SKM-1 (cell line): ENCODE measurements around the gene CSF1.
"Not testable (repeated sequence)": the region's sequence is repeated elsewhere in the genome, so short reads cannot be mapped to it uniquely, and the experiment has no call there.

Experiments used
- DNase-seq: peaks from one replicate; lab custom pipeline; 2025; ENCODE audit not compliant: unreplicated experiment; lab: John Stamatoyannopoulos, UW

The CSF1 gene

DNA sequence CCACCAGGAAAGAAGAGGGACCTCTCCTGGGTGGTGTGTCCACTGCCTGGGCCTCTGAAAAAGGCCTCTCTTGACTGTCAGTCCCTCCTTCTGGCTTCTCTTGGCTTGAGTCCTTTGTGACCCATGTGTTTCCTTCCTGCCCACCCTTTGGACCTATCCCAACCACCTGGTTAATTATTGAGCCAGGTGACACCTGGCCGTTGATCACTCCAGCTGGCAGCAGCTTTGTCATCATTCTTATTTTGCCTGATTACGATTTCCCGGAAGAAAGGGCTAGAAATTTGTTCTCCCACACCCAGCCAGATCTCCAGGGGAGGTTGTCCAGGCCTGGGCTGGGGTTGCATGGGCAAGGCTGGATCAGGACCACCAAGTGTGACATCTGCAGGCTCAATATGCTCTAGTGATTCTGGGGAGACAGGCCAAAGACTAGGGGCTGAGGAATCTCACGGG, 24.8 kb downstream of the CSF1 start:
- DNase-seq, result no peak

DNA sequence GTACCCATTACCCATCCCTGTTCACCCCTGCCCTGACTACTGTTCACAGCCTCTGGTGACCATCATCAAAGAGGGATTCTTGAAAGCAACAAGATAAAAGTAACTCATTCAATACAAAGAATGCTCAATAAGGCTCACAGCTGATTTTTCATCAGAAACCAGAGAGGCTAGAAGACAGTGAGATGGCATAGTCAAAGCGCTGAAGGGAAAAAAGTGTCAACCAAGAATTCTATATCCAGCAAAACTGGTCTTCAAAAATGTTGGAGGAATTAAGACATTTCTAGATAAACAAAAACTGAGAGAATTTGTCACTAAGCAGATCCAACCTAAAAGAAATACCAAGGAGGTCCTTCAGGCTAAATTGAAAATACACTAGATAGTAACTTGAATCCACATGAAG, 27.1 kb downstream of the CSF1 start:
- no peak for DNase-seq

DNA sequence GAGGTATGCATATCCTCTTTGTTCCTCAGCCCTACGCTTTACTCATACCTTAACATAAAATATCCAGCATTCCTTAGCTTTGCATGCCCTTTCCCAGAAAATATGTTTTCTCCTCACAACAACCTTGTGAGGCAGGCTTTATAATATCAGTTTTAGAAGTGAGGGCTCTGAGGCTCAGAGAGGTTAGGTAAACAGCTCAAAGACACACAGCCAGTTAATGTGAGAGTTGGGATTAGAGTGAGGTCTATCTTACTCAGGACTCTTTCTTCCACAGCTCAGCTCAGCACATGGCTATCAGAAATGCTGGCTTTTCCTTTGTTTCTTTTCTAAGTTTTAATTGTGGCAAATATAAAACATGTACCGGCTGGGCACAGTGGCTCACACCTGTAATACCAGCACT, 27.9 kb downstream of the CSF1 start:
- no peak for DNase-seq

DNA sequence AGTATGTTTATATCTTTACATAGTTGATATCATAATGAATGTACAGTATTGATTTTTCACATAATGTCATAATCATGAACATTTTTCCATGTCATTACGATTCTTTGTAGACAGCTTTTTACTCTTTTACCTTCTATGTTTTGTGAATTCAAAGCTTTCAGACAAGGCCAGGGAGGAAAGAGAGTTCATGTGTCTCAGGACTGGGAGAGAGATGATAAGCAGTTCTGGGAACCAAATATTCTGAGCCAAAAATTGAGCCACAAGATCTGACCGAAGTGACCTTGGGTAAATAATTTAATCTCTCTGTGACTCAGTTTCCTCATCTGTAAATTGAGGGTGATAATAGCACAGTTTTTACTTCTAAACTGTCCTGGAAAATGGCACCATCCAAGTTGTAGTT, 31.8 kb downstream of the CSF1 start:
- no peak for DNase-seq

DNA sequence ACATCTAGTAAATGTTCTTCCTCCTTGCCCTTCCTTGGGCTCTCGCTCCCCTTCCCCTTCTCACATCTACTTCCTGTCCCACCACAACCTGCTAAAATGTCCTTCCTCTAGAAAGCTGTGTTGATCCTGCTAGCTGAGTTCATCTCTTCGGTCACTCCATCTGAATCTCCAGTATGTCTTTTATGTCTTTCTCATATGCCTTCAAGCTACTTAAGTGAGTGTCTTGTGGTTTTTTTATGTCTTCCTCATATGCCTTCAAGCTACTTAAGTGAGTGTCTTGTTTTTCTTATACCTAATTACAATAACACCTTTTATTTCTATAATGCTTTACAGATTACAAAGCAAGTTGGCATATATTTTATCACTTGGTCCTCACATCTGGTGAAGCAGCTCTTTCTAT, 33.9 kb downstream of the CSF1 start:
- no peak for DNase-seq

DNA sequence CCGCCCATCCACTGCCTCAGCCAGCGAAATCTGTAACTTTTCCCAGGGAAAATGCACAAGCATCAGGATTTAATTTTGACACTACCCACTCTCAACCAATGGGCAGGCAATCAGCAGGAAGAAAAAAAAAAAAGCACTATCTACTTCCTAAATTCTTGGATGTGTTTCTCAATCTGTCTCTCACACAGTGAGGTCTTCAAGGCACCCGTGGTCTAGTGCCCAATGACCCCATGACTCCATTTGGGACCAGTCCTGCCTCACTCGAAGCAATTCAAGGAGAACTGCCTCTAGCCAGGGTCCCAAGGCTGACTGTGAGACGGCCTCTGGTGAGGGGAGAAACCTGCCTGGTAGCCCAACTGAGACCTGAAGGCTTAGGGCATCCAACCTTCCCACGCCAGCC, 35.9 kb downstream of the CSF1 start:
- DNase-seq, result no peak

DNA sequence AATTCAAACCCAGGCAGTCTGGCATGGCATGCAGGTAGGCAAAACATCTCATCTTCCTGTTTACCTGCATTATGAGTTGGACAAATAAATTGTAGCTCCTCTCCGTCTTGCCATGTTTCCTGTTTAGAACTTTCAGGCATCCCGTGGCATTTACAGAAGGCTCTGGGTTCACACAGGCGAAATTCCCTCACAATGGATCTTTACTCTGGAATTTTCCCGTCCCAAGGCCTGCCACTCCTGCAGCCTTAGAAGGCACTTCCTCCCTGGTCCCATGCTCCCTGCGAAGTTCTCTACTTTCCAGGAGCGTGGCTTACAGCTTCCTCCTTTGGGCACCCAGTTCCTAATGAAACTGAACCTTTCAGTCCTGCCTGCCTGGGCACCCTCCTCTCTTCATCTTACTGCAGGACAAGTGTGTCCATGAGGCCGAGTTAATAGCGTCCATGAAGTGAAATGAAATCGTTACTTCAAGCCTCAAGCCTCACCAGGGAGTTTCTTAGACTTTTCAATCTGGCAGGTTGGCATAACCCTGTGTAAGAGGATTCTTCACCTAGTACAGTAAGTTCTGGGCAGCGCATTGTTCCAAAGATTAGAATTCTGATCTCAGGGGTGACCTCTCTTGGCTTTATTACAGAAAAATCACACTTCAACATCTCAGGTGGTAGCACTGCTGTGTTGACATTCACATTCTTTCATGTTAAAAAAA, 37.1 kb downstream of the CSF1 start:
- no peak for DNase-seq

DNA sequence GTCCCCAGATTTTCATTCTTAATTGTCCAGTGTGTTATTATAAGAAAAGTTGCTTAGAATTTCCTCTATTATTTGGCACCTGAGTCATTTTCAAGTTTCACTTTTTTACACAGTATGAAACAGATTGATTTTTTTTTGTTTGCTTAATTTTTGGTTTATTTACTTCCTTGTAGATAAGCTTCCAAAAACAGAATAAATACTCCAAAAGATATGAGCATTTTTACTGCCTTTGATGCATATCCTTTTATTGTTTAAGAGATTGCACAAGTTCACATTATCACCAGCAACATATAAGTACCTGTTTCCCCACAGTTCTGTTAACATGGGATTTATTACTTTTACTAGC, 37.6 kb downstream of the CSF1 start:
- DNase-seq, result no peak

DNA sequence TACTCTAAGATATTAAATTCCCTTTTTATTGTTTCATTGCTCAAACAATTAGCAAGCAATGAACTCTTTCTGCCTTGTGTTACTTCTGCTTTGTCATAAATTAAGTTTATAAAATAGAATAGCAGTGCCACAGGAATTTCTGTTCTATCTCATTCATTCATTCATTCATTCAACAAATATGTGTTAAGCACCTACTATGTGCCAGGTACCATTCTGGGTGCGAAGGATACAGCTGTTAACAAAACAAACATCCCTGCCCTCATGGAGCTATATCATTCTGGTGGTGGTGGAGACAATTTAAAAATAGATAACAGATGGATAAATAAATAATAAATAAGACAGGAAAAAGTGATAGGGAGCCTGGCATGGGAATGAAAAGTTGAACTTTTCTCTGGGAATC, 39.4 kb downstream of the CSF1 start:
- DNase-seq, result no peak

DNA sequence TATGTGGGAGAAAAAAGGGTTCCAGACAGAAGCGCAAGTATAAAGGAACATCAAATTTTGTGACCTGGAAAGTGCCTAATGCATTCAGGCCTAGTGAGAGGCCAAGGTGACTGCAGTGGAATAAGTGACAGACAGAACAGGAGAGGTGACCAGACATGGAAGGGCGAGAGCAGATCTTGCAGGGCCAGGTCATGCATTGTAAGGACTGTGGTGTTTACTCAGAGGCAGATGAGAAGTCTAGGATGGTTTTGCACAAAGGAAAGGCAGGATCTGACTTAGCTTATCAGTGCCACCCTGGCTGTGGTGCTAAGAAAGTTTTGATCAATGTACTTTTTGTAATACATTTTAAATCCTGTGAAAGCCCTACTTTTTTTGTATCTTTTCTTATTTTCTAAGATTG, 39.9 kb downstream of the CSF1 start:
- no peak for DNase-seq

DNA sequence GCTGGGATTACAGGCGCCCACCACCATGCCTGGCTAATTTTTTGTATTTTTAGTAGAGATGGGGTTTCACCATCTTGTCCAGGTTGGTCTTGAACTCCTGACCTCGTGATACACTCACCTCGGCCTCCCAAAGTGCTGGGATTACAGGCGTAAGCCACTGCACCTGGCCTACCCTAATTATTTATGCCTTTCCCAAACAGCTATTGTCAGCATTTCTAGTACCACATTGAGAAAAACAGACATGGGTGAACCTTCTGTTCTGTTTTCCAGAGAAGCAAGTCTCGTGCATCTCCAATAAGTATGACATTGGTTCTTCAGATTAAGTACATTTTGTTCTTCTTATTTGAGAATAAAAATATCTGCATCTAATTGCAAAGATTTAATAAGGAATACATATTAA, 40.9 kb downstream of the CSF1 start:
- not testable (repeated sequence) for DNase-seq

DNA sequence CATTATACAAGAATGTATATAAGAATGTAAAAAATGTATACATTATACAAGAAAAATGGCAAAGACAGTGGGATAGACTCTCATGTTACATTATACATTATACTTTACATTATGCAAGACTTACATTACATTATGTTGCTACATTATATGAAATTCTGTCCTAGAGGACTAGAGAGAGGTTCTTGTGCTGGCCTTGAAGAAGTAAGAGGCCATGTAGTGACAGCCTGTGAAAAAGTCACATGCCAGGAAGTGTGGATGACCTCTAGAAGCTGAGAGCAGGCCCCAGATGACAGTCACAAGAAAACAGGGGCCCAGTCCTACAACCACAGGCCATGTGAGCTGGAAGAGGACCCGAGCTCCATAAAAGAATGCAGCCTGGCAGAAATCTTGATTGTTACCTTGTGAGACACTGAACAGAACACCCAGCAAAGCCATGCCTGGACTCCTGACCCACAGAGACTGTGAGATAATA, 43.4 kb downstream of the CSF1 start:
- DNase-seq, result no peak

DNA sequence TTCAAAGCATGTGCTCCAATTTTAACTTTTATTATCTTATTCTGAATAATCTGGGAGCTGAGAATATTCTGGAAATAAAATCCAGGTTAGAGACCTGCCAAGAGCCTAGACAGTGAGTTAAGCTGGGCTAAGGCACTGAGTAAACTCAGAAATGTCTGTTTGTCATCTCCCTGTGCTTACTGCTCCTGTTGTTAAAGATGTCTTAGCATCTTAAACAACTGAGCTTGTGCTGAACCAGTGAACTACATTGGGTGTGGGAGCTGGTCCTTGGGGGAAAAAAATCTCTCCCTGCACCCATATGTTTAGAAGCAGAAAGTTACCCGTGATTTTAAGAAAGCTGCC, 49.0 kb downstream of the CSF1 start:
- no peak for DNase-seq

DNA sequence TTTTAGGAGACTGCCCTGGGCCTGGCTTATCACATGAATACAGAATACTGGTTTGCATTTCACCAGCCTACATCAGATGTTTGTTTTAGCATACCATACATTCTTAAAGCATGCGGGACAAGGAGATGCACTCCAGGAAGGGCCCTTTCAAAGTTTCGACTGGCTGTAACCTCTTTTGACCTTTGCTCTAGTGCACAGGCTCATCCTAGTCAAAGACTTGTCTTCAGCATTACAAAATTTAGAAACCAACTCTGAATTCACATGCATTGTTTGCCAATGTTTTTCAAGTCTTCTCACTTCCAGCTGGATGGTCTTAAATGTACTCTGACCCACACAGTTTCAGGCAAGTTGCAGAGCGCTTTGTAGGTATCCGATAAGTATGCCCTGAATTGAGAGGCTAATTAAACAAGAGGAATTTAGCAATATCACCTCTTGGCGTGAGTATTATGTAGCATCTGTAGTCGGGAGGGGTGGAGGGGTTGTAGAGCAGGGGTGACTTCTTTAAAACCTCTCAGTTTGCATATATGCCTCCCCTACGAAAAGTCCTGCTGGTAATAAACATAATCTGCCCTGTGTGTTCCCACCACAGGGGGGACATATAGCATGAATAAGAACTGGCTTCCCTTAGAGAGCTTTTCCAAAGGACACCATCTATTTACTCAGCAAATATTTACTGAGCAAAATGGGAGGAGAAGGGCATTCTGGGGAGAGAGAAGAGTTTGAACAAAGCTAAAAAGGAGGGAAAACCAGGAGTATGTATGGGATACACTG, 49.5 kb downstream of the CSF1 start:
- DNase-seq, result no peak

DNA sequence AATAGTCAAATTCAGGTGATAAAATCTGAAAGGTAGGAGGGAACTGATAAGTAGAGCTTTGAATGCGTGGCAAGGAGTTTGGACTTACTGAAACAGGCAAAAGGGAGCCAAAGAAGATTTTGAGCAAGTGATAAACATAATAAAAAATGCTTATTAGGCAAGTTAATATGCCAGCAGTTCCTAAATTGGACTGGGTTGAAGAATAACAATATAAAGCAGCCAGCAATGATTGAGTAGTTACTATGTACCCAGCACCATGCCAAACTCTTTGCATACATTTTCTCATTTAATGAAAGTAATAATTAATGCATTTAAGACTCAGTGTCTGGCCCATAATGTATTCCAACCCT, 50.1 kb downstream of the CSF1 start:
- no peak for DNase-seq

DNA sequence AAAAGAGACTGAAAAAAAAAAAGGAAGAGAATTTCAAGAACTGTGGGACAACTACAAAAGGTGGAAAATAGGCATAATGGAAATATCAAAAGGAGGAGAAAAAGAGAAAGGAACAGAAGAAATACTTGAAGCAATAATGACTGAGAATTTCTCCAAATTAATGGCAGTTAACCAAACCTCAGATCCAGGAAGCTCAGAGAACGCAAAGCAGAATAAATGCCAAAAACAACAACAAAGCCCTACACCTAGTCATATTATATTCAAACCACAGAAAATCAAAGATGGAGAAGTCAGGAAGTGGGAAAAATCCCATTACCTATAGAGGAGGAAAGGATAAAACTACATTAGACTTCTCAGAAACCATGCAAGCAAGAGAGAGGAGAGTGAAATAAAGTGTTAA, 53.2 kb downstream of the CSF1 start:
- no peak for DNase-seq

DNA sequence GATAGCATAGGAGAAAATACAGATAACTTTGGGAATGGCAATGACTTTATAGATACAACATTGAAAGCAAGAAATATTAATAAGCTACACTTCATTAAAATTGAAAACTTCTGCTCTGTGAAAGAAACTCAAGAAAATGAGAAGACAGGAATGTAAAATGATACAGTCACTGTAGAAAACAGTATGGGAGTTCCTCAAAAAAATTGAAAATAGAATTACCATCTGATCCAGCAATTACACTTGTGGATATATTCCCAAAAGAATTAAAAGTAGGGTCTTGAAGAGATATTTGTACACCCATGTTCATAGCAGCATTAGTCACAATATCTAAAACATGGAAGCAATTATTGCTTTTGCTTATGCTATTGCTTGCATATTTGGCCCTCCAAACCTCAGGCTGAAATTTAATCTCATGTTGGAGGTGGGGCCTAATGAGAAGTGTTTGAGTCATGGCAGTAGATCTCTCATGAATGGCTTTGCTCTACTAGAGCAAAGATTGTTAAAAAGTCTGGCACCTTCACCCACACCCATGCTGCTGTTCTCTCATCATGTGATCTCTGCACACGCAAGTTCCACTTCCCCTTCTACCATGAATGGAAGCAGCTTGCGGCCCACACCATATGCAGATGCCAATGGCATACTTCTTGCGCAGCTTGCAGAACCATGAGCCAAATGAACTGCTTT, 58.6 kb downstream of the CSF1 start:
- no peak for DNase-seq

DNA sequence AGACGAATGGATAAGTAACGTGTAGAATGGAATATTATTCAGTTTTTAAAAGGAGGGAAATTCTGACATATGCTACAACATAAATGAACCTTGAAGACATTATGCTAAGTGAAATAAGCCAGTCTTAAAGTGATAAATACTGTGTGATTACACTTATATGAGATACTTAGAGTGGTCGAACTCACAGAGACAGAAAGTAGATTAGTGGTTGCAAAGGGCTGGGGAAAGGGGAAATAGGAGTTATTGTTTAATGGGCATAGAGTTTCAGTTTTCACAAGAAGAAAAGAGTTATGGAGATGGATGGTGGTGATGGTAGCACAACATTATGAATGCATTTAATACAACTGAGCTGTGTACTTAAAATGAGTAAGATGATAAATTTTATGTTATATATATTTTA, 59.3 kb downstream of the CSF1 start:
- DNase-seq, result no peak

DNA sequence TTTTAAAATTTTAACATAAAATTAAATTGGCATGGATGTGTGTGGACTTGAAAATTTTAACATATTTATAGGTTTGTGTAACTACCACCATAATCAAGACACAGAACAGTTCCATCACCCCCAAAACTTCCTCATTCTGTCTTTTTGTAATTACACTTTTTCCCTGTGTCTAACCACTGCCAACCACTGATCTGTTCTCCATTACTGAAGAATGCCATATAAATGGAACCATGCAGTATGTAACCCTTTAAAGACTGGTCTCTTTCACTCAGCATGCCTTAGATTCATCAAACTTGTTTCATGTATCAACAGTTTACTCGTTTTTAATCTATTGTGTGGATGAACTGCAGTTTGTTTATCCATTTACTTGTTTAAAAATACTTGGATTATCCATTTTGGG, 60.9 kb downstream of the CSF1 start:
- DNase-seq, result no peak

DNA sequence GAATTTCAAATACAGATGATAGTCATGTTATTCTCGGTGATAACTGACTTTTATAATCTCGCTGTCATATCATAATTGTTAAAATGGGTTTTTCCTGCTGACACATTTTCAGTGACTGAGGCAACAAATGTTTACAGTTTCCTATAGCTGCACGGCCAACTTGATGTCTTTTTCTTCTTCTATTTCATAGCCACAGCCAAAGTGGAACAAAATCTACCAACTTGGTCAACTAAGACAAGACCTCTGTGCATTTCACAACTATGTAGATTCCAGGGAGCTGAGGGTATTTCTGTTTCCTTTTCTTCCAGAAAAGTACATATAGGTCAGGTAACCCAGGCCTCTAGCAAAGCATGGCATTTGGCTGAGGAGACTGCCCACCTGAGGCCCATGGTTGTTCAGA, 63.5 kb downstream of the CSF1 start:
- DNase-seq, result no peak

DNA sequence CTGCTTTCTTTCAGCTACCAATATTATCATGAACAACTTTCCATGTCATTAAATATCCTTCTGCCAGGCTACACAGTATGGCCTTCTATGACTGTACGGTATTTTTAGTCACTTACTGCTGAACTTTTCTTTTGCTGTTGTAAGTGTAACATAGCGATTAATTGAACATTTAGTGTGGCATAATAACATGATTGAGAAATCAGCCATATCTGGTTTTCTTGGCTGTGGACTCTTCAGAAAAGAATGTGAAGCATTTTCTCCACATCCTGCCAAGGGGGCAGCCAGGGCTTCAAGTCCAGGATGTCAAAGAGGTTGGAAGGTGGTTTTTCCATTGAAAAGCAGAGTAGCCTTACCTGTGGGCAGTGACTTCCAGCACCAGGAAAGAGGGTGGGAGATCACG, 65.1 kb downstream of the CSF1 start:
- no peak for DNase-seq

DNA sequence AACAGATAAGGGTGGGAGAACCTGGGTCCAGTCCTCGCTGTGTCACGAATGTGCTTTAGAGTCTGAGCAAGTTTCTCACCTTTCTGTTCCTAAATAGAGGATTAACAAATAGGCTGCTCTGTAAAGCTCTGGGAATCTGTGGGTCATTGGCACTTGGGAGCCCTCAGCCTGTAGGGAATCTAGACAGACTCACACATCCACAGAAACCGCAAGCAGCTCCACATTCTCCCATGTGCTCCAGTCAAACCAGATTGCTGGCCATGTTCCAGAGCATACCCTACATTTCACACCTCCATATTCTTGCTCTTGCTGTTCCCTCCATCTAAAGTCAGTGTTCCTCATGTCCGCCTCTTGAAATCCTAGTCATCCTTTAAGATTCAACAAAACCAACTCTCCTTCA, 66.1 kb downstream of the CSF1 start:
- DNase-seq, result no peak
